H9 (cell line): ENCODE results near the gene CELF1. TPM values are rescaled to one million over a fixed set of nuclear protein-coding genes. Genes with fewer than 3 reads are reported as not detected.

Experiments used
- DNase-seq: peaks from one replicate; pipeline ENCODE4 v3.0.0-alpha.2; 2017
- H2AFZ ChIP-seq: one replicate; pipeline ENCODE4 v1.6.1; 2013; ENCODE audit warnings: mild to moderate bottlenecking, low read length, control low read depth, moderate library complexity
- H2AK5ac ChIP-seq: 2 replicates; pipeline ENCODE4 v1.6.1; 2013; ENCODE audit warnings: low read length, control low read depth, mixed read lengths; ENCODE audit not compliant: insufficient read length
- H2BK120ac ChIP-seq: one replicate; pipeline ENCODE4 v1.6.1; 2013; ENCODE audit warnings: low read depth, mild to moderate bottlenecking, low read length, control low read depth, inconsistent platforms; ENCODE audit not compliant: poor library complexity, severe bottlenecking
- H2BK12ac ChIP-seq: 2 replicates; pipeline ENCODE4 v1.6.1; 2013; ENCODE audit warnings: low read length, control low read depth, mixed read lengths, low read depth; ENCODE audit not compliant: insufficient read length
- H2BK15ac ChIP-seq: 2 replicates; pipeline ENCODE4 v1.6.1; 2013; ENCODE audit warnings: low read depth, low read length, control low read depth
- H2BK20ac ChIP-seq: one replicate; pipeline ENCODE4 v1.6.1; 2013; ENCODE audit warnings: low read depth, mild to moderate bottlenecking, low read length, control low read depth, inconsistent platforms; ENCODE audit not compliant: poor library complexity, severe bottlenecking
- H2BK5ac ChIP-seq: 2 replicates; pipeline ENCODE4 v1.6.1; 2013; ENCODE audit warnings: low read length, control low read depth, mixed read lengths; ENCODE audit not compliant: insufficient read length
- H3K14ac ChIP-seq: 2 replicates; pipeline ENCODE4 v1.6.1; 2013; ENCODE audit warnings: low read length, control low read depth; ENCODE audit not compliant: insufficient read depth
- H3K18ac ChIP-seq: 2 replicates; pipeline ENCODE4 v1.6.1; 2013; ENCODE audit warnings: low read depth, mild to moderate bottlenecking, mixed read lengths, low read length, control low read depth; ENCODE audit not compliant: insufficient read length
- H3K23ac ChIP-seq: 2 replicates; pipeline ENCODE4 v1.6.1; 2013; ENCODE audit warnings: low read length, control low read depth, mixed read lengths, low read depth; ENCODE audit not compliant: insufficient read length
- H3K23me2 ChIP-seq: 2 replicates; pipeline ENCODE4 v1.6.1; 2013; ENCODE audit warnings: low read depth, mild to moderate bottlenecking, mixed read lengths, low read length, control low read depth; ENCODE audit not compliant: insufficient read length, poor library complexity, severe bottlenecking
- H3K27ac ChIP-seq: 2 replicates; pipeline ENCODE4 v1.5.1; 2013; ENCODE audit warnings: low read length, control low read depth, mixed read lengths, low read depth; ENCODE audit not compliant: insufficient read length
- H3K27me3 ChIP-seq: 2 replicates; pipeline ENCODE4 v1.6.1; 2013; ENCODE audit warnings: low read length, control low read depth, inconsistent platforms; ENCODE audit not compliant: insufficient read depth
- H3K4ac ChIP-seq: 2 replicates; pipeline ENCODE4 v1.6.1; 2013; ENCODE audit warnings: low read depth, mild to moderate bottlenecking, control low read depth, inconsistent platforms, low read length, moderate library complexity
- H3K4me1 ChIP-seq: 2 replicates; pipeline ENCODE4 v1.6.1; 2013; ENCODE audit warnings: low read length, control low read depth, inconsistent platforms; ENCODE audit not compliant: insufficient read depth
- H3K4me2 ChIP-seq: 2 replicates; pipeline ENCODE4 v1.6.1; 2013; ENCODE audit warnings: low read length, control low read depth, mixed read lengths; ENCODE audit not compliant: insufficient read length, insufficient read depth
- H3K56ac ChIP-seq: 2 replicates; pipeline ENCODE4 v1.6.1; 2013; ENCODE audit warnings: low read depth, mild to moderate bottlenecking, mixed read lengths, low read length, control low read depth; ENCODE audit not compliant: insufficient read length
- H3K79me1 ChIP-seq: 2 replicates; pipeline ENCODE4 v1.6.1; 2013; ENCODE audit warnings: low read depth, mild to moderate bottlenecking, moderate library complexity, low read length, control low read depth, inconsistent platforms; ENCODE audit not compliant: insufficient read depth, poor library complexity, severe bottlenecking
- H3K79me2 ChIP-seq: 2 replicates; pipeline ENCODE4 v1.6.1; 2013; ENCODE audit warnings: low read length, control low read depth, inconsistent platforms; ENCODE audit not compliant: insufficient read depth
- H3K9ac ChIP-seq: 2 replicates; pipeline ENCODE4 v1.6.1; 2013; ENCODE audit warnings: low read length, control low read depth, mixed read lengths; ENCODE audit not compliant: insufficient read length; ENCODE audit errors: extremely low read depth
- H3K9me3 ChIP-seq: one replicate; pipeline ENCODE4 v1.6.1; 2013; ENCODE audit warnings: low read depth, low read length, inconsistent platforms; ENCODE audit not compliant: control insufficient read depth
- H3T11ph ChIP-seq: one replicate; pipeline ENCODE4 v1.6.1; 2013; ENCODE audit warnings: mild to moderate bottlenecking, low read length, control low read depth, inconsistent platforms
- H4K20me1 ChIP-seq: one replicate; pipeline ENCODE4 v1.6.1; 2013; ENCODE audit not compliant: control insufficient read depth, insufficient read length, insufficient read depth
- H4K5ac ChIP-seq: 2 replicates; pipeline ENCODE4 v1.6.1; 2013; ENCODE audit warnings: low read depth, mild to moderate bottlenecking, mixed read lengths, low read length, control low read depth; ENCODE audit not compliant: insufficient read length
- H4K8ac ChIP-seq: replicated peaks from 2 replicates; pipeline ENCODE4 v1.6.1; 2013; ENCODE audit warnings: low read length, control low read depth, mixed read lengths, low read depth; ENCODE audit not compliant: insufficient read length
- H4K91ac ChIP-seq: 2 replicates; pipeline ENCODE4 v1.6.1; 2013; ENCODE audit warnings: low read depth, mild to moderate bottlenecking, moderate library complexity, mixed read lengths, low read length, control low read depth; ENCODE audit not compliant: insufficient read length
- H3K27ac Mint-ChIP-seq, 3 experiments: 2 replicates in 2 of 3; 3 replicates in 1 of 3; pipeline ENCODE4 v1.8.0; 2020 to 2021; ENCODE audit warnings: mixed read lengths in 3 of 3, mild to moderate bottlenecking in 1 of 3, moderate library complexity in 1 of 3
- H3K27me3 Mint-ChIP-seq: 2 replicates; pipeline ENCODE4 v1.8.0; 2021; ENCODE audit warnings: low read depth, mild to moderate bottlenecking, moderate library complexity, mixed read lengths
- H3K36me3 Mint-ChIP-seq, 3 experiments: 2 replicates in 2 of 3; 3 replicates in 1 of 3; pipeline ENCODE4 v1.8.0; 2020 to 2021; ENCODE audit warnings: low read depth in 3 of 3, mixed read lengths in 3 of 3; ENCODE audit not compliant: insufficient read depth in 1 of 3
- H3K4me1 Mint-ChIP-seq, 2 experiments: 2 replicates each; pipeline ENCODE4 v1.8.0; 2020; ENCODE audit warnings: mixed read lengths in 2 of 2
- H3K4me3 Mint-ChIP-seq, 2 experiments: 2 replicates in 1 of 2; 3 replicates in 1 of 2; pipeline ENCODE4 v1.8.0; 2020 to 2021; ENCODE audit warnings: mild to moderate bottlenecking in 2 of 2, mixed read lengths in 2 of 2, moderate library complexity in 1 of 2
- H3K9me3 Mint-ChIP-seq, 2 experiments: 2 replicates in 1 of 2; 3 replicates in 1 of 2; pipeline ENCODE4 v1.8.0; 2020; ENCODE audit warnings: mild to moderate bottlenecking in 2 of 2, mixed read lengths in 2 of 2, moderate library complexity in 1 of 2
- WGBS: extraction: QIAGEN DNeasy Blood & Tissue Kit; methylation state at CpG from one replicate; pipeline ENCODE4 v1.1.7; 2013; ENCODE audit warnings: missing lambda C conversion rate, low lambda C conversion rate, mixed read lengths; ENCODE audit not compliant: insufficient read length; ENCODE audit errors: extremely low coverage; 5-methylcytosine and 5-hydroxymethylcytosine counted together
- total RNA-seq: library from RNA; stranded (reverse); gene quantifications from 2 replicates; pipeline ENCODE4 v1.2.1, GENCODE V29; 2021
- TF ChIP-seq, protein P1 (sequence below): fragments of 200-600 bp; sonication (generic); conservative IDR thresholded peaks from 3 replicates; pipeline ENCODE4 v1.8.0; 2021; ENCODE audit warnings: antibody characterized with exemption, mild to moderate bottlenecking

CELF1 gene
- total RNA-seq, 1 experiment from 2014 or later = 211 TPM

DNA sequence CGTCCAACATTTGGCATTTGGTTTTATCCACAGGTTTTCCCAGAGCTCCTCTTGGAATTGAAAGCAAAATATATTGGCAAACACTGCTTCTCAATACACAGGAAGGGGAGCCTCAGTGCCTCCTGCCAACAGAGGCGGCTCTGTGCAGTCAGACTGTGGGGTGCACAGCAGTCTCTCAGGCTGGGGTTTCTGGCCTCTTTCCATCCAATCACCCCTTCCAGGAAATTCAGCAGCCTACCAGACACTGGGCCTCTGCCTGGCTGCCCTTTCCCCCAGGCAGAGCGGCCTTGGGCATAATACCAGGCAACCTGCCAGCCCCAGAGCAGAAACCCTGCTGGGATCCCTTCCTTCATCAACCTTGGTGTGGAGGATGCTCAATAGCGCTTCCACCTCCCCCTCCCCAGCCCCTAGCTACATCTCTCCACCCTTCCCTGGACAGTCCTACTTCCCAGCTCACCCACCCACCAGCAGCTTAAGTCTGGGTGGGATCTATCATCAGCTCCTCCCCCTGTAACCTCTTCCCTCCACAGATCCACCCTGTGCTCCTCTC, 86.2 kb downstream of the CELF1 start:
- Histone ChIP-seq H3T11ph (no peak overlapping the region), H2BK5ac (no peak overlapping the region), H3K23ac (no peak overlapping the region), H3K4ac (no peak overlapping the region), H2BK120ac (no peak overlapping the region), H2BK15ac (no peak overlapping the region), H2BK20ac (no peak overlapping the region), H3K79me2 (no peaks in the 10 kb centered on the region), H3K27ac (no peak overlapping the region), H2AFZ (no peak overlapping the region), H3K18ac (no peak overlapping the region), H3K27me3 (no peaks in the 10 kb centered on the region), H3K9ac (no peak overlapping the region), H3K56ac (no peak overlapping the region), H3K14ac (no peak overlapping the region), H2BK12ac (no peak overlapping the region), H3K9me3 (no peaks in the 10 kb centered on the region), H3K23me2 (no peaks in the 10 kb centered on the region), H3K4me1 (peaks cover 3% of the 10 kb centered on the region; the same call in 1 of the 2 replicates), H3K79me1 (no peaks in the 10 kb centered on the region), H4K5ac (no peak overlapping the region), H3K4me2 (no peak overlapping the region), H4K8ac (no peak overlapping the region), H4K91ac (no peak overlapping the region), H4K20me1 (no peaks in the 10 kb centered on the region), H2AK5ac (no peak overlapping the region)
- H3K27me3 Mint-ChIP-seq = no peaks in the 10 kb centered on the region; the same call in none of the 2 replicates
- DNase-seq = no peak
- TF ChIP-seq, protein P1, sequence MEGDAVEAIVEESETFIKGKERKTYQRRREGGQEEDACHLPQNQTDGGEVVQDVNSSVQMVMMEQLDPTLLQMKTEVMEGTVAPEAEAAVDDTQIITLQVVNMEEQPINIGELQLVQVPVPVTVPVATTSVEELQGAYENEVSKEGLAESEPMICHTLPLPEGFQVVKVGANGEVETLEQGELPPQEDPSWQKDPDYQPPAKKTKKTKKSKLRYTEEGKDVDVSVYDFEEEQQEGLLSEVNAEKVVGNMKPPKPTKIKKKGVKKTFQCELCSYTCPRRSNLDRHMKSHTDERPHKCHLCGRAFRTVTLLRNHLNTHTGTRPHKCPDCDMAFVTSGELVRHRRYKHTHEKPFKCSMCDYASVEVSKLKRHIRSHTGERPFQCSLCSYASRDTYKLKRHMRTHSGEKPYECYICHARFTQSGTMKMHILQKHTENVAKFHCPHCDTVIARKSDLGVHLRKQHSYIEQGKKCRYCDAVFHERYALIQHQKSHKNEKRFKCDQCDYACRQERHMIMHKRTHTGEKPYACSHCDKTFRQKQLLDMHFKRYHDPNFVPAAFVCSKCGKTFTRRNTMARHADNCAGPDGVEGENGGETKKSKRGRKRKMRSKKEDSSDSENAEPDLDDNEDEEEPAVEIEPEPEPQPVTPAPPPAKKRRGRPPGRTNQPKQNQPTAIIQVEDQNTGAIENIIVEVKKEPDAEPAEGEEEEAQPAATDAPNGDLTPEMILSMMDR = no peak
- no peaks in the 10 kb centered on the region for H3K9me3 Mint-ChIP-seq
- peaks cover 20 to 66% (median 39%) of the 10 kb centered on the region in 3 experiments; a peak in 6 of 7 replicates for H3K36me3 Mint-ChIP-seq
- WGBS = no CpG with 5 or more reads among the region's 4 CpGs
- H3K4me1 Mint-ChIP-seq = peaks cover 49 to 62% of the 10 kb centered on the region in 2 experiments
- H3K4me3 Mint-ChIP-seq = no peak overlapping the region
- H3K27ac Mint-ChIP-seq = peak overlapping the region; percentile 29 to 80 (median 63); a peak in 5 of 7 replicates
